Smooth muscle cell (in vitro differentiated cells): ENCODE measurements around the gene BCL6B. TPM values are rescaled to one million over a fixed set of nuclear protein-coding genes. Genes with fewer than 3 reads are reported as not detected.
"Not testable (repeated sequence)": the region's sequence is repeated elsewhere in the genome, so short reads cannot be mapped to it uniquely, and the experiment has no call there.

Source experiments
- DNase-seq: peaks from one replicate; lab custom pipeline; 2025; ENCODE audit not compliant: unreplicated experiment; lab: John Stamatoyannopoulos, UW
- H2AFZ ChIP-seq: fragments of 200-600 bp; sonication (generic); 2 replicates; pipeline ENCODE4 v1.6.0; 2016; ENCODE audit warnings: antibody characterized with exemption, low read depth, mild to moderate bottlenecking
- H3F3A ChIP-seq: fragments of 200-600 bp; sonication (generic); 2 replicates; pipeline ENCODE4 v1.6.0; 2017; ENCODE audit warnings: antibody characterized with exemption, low read depth
- H3K27ac ChIP-seq: fragments of 200-600 bp; sonication (generic); 2 replicates; pipeline ENCODE4 v1.5.1; 2016; ENCODE audit warnings: low read depth, mild to moderate bottlenecking
- H3K27me3 ChIP-seq: fragments of 200-600 bp; sonication (generic); 2 replicates; pipeline ENCODE4 v1.6.1; 2016; ENCODE audit warnings: low read depth, mild to moderate bottlenecking
- H3K36me3 ChIP-seq: fragments of 200-600 bp; sonication (generic); 2 replicates; pipeline ENCODE4 v1.5.1; 2016; ENCODE audit warnings: low read depth
- H3K4me1 ChIP-seq: fragments of 200-600 bp; sonication (generic); 2 replicates; pipeline ENCODE4 v1.5.1; 2016; ENCODE audit warnings: low read depth
- H3K4me2 ChIP-seq: fragments of 200-600 bp; sonication (generic); 2 replicates; pipeline ENCODE4 v1.6.0; 2016; ENCODE audit warnings: mild to moderate bottlenecking
- H3K4me3 ChIP-seq: fragments of 200-600 bp; sonication (generic); 2 replicates; pipeline ENCODE4 v1.5.1; 2016; ENCODE audit warnings: mild to moderate bottlenecking
- H3K79me2 ChIP-seq: fragments of 200-600 bp; sonication (generic); 2 replicates; pipeline ENCODE4 v1.6.0; 2016; ENCODE audit warnings: low read depth, mild to moderate bottlenecking
- H3K9ac ChIP-seq: fragments of 200-600 bp; sonication (generic); 2 replicates; pipeline ENCODE4 v1.6.0; 2016; ENCODE audit warnings: low read depth
- H3K9me3 ChIP-seq: fragments of 200-600 bp; sonication (generic); replicated peaks from 2 replicates; pipeline ENCODE4 v1.5.1; 2016; ENCODE audit warnings: low read depth
- H4K20me1 ChIP-seq: fragments of 200-600 bp; sonication (generic); 2 replicates; pipeline ENCODE4 v1.6.0; 2016; ENCODE audit warnings: low read depth
- CTCF ChIP-seq: fragments of 200-600 bp; sonication (generic); IDR thresholded peaks from 2 replicates; pipeline ENCODE4 v1.5.1; 2017; ENCODE audit warnings: borderline replicate concordance, mild to moderate bottlenecking, antibody characterized with exemption; ENCODE audit not compliant: insufficient read depth, poor library complexity, severe bottlenecking
- WGBS: methylation state at CpG from one replicate; pipeline ENCODE4 v1.1.7; 2016; ENCODE audit warnings: low lambda C conversion rate; 5-methylcytosine and 5-hydroxymethylcytosine counted together
- polyA plus RNA-seq: library from polyadenylated mRNA; unstranded; fragments of >200 nt; fragmentation: Nextera tagmentation; extraction: Ambion mirVana; gene quantifications from 2 replicates; pipeline ENCODE4 v1.2.1, GENCODE V29; 2016
- total RNA-seq: library from RNA; depleted of rRNA; stranded (reverse); fragments of >200 nt; gene quantifications from 2 replicates; pipeline ENCODE4 v1.2.3, GENCODE V29; 2014

Gene BCL6B
- total and polyA plus RNA-seq, 2 experiments from 2014 or later, result not detected

DNA sequence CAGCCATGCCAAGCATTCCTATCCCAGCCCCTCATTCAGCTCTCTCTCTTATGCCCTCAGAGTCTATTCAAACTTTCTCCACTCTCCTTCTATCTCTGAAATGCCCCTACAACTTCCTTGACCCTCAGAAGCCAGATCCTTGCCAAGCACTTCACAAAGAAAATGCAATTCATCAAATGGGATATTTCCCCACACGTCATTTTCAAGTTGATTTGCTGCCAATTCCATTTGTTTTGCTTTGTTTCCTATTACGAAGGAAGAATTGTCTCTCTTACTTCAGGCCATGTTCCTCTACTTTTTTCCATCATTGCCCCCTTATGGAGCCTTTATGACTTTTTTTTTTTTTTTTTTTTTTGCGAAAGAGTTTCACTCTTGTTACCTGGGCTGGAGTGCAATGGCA, 36.2 kb upstream of the BCL6B start:
- TF ChIP-seq CTCF, result no peak
- Histone ChIP-seq H3K4me3 (no peak overlapping the region), H3K9ac (no peak overlapping the region), H3K4me1 (no peaks in the 10 kb centered on the region), H3K27ac (no peak overlapping the region), H3K79me2 (no peaks in the 10 kb centered on the region), H3K36me3 (no peaks in the 10 kb centered on the region), H3K4me2 (no peak overlapping the region), H4K20me1 (no peaks in the 10 kb centered on the region), H3F3A (no peaks in the 10 kb centered on the region), H3K9me3 (no peaks in the 10 kb centered on the region), H3K27me3 (no peaks in the 10 kb centered on the region), H2AFZ (no peak overlapping the region)
- WGBS, result 91% methylated on average over 3 of the region's 3 CpGs
- DNase-seq, result no peak

GRCh38 chr17:6989779-6990178, 33.1 kb upstream of the BCL6B start:
- no peaks in the 10 kb centered on the region for H3K9me3 ChIP-seq
- no peak for DNase-seq

GRCh38 chr17:6993613-6994056, 29.2 kb upstream of the BCL6B start:
- not testable (repeated sequence) for H3F3A ChIP-seq, H3K9me3 ChIP-seq, H2AFZ ChIP-seq, H4K20me1 ChIP-seq, H3K4me3 ChIP-seq, H3K9ac ChIP-seq, DNase-seq, H3K79me2 ChIP-seq, H3K27me3 ChIP-seq, H3K36me3 ChIP-seq, H3K4me1 ChIP-seq, H3K4me2 ChIP-seq, H3K27ac ChIP-seq
- 90% methylated on average over 5 of the region's 5 CpGs for WGBS

More at GRCh38 chr17:6989779-6990178, 33.1 kb upstream of the BCL6B start:
- Histone ChIP-seq H3K27ac (no peak overlapping the region), H3K27me3 (no peaks in the 10 kb centered on the region), H3K4me2 (no peak overlapping the region), H4K20me1 (no peaks in the 10 kb centered on the region), H3F3A (peaks cover 4% of the 10 kb centered on the region), H3K9ac (no peak overlapping the region), H3K4me3 (no peak overlapping the region), H3K4me1 (no peaks in the 10 kb centered on the region), H3K79me2 (no peaks in the 10 kb centered on the region), H2AFZ (no peak overlapping the region), H3K36me3 (no peaks in the 10 kb centered on the region)
- 90% methylated on average over 2 of the region's 2 CpGs for WGBS
- no peak for TF ChIP-seq CTCF

DNA sequence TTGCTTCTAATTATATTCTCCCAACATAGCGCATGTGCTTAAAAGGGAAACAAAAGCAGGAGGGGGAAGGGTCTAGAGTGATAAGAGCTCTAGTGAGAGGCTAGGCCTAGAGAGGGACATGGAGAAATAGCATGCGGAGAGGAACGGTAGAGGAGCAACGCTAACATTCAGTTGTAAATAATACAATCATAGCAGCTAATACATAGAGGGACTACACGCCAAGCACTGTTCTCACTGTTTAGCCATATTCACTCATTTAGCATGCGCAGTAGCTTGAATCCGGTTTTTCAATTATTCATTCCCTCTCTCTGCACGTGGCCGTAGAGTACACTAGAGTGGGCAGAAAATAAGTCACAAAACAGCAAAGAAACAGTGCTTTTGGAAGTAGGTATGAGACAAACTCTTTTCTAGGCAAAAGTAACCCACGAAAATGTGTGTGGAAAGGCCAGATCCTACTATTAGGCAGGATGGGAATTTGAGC, 28.7 kb upstream of the BCL6B start:
- Histone ChIP-seq H3K4me2 (no peak overlapping the region), H3K27ac (no peak overlapping the region), H3K9me3 (no peaks in the 10 kb centered on the region), H3K4me3 (no peak overlapping the region), H3K9ac (no peak overlapping the region), H3K79me2 (no peaks in the 10 kb centered on the region), H3K4me1 (peaks cover 8% of the 10 kb centered on the region), H3K27me3 (no peaks in the 10 kb centered on the region), H4K20me1 (no peaks in the 10 kb centered on the region), H3F3A (peaks cover 4% of the 10 kb centered on the region), H3K36me3 (no peaks in the 10 kb centered on the region), H2AFZ (no peak overlapping the region)
- no peak for TF ChIP-seq CTCF
- WGBS, result 91% methylated on average over 10 of the region's 10 CpGs
- no peak for DNase-seq
